ENCODE measurements around the gene C1S.
"Not testable (repeated sequence)": the region's sequence is repeated elsewhere in the genome, so short reads cannot be mapped to it uniquely, and the experiment has no call there.

DNA sequence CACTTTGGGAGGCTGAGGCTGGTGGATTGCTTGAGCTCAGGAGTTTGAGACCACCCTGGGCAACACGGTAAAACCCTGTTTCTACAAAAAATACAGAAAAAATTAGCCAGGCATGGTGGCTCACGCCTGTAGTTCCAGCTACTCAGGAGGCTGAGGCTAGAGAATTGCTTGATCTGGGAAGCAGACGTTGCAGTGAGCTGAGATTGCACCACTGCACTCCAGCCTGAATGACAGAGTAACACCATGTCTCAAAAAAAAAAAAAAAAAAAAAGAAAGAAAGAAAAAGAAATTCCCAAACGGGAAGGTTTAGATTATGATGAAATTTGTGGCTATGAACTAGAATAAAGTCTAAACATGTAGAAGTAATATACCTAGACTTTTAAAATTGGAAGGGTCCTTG, 49.1 kb upstream of the C1S start:
- TF ChIP-seq, protein P1, sequence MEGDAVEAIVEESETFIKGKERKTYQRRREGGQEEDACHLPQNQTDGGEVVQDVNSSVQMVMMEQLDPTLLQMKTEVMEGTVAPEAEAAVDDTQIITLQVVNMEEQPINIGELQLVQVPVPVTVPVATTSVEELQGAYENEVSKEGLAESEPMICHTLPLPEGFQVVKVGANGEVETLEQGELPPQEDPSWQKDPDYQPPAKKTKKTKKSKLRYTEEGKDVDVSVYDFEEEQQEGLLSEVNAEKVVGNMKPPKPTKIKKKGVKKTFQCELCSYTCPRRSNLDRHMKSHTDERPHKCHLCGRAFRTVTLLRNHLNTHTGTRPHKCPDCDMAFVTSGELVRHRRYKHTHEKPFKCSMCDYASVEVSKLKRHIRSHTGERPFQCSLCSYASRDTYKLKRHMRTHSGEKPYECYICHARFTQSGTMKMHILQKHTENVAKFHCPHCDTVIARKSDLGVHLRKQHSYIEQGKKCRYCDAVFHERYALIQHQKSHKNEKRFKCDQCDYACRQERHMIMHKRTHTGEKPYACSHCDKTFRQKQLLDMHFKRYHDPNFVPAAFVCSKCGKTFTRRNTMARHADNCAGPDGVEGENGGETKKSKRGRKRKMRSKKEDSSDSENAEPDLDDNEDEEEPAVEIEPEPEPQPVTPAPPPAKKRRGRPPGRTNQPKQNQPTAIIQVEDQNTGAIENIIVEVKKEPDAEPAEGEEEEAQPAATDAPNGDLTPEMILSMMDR (IDR thresholded peaks at IDR 0.05) = not testable (repeated sequence)
- not testable (repeated sequence) for TF ChIP-seq POLR2A (IDR thresholded peaks at IDR 0.05)

Data from adrenal gland (tissue), 5 donors.